OCI-LY7 (cell line): ENCODE data around the gene CPSF6. TPM values are rescaled to one million over a fixed set of nuclear protein-coding genes. Genes with fewer than 3 reads are reported as not detected.

Experiments used
- BruUV-seq: library from RNA; stranded (reverse); fragments of 400-500 nt; replicated peaks from 2 replicates; lab custom pipeline; 2021; lab: Mats Ljungman, UMichigan
- CTCF ChIA-PET: fragments of 300-600 bp; sonication (Branson Sonifier 250); formaldehyde crosslinking; loops from one replicate; lab custom pipeline; 2022; ENCODE audit warnings: antibody characterized with exemption; ENCODE audit not compliant: unreplicated experiment; lab: Charles Lee
- POLR2A ChIA-PET: fragments of 300-600 bp; sonication (Branson Sonifier 250); formaldehyde crosslinking; loops from one replicate; lab custom pipeline; 2022; ENCODE audit warnings: antibody characterized with exemption; lab: Charles Lee
- DNase-seq: peaks from one replicate; pipeline ENCODE4 v3.0.0-alpha.2; 2015; ENCODE audit warnings: low spot score
- H2AFZ ChIP-seq: fragments of 200-600 bp; sonication (generic), shearing (Covaris generic); 2 replicates; pipeline ENCODE4 v1.6.1; 2014; ENCODE audit warnings: mild to moderate bottlenecking, antibody characterized with exemption, low read length, moderate library complexity
- H3K27ac ChIP-seq: fragments of 200-600 bp; sonication (generic); 2 replicates; pipeline ENCODE4 v1.5.1; 2014; ENCODE audit warnings: mixed run types, low read depth, mild to moderate bottlenecking, moderate library complexity, low read length, inconsistent platforms; ENCODE audit not compliant: poor library complexity, severe bottlenecking
- H3K36me3 ChIP-seq: fragments of 200-600 bp; sonication (generic); 2 replicates; pipeline ENCODE4 v1.6.1; 2014; ENCODE audit warnings: mild to moderate bottlenecking, antibody characterized with exemption, low read length, moderate library complexity, mixed read lengths; ENCODE audit not compliant: insufficient read depth
- H3K4me1 ChIP-seq: fragments of 200-600 bp; sonication (generic); 2 replicates; pipeline ENCODE4 v1.5.1; 2014; ENCODE audit warnings: mild to moderate bottlenecking, low read length; ENCODE audit not compliant: insufficient read depth, poor library complexity, severe bottlenecking
- H3K4me2 ChIP-seq: fragments of 200-600 bp; sonication (generic); 2 replicates; pipeline ENCODE4 v1.6.1; 2014; ENCODE audit warnings: mild to moderate bottlenecking, low read length
- H3K4me3 ChIP-seq: fragments of 200-600 bp; sonication (generic); 2 replicates; pipeline ENCODE4 v1.5.1; 2014; ENCODE audit warnings: mild to moderate bottlenecking, low read depth, low read length; ENCODE audit not compliant: poor library complexity, severe bottlenecking
- H3K79me2 ChIP-seq: fragments of 200-600 bp; sonication (generic); 2 replicates; pipeline ENCODE4 v1.6.1; 2016; ENCODE audit warnings: low read depth, mild to moderate bottlenecking, low read length, moderate library complexity, mixed read lengths; ENCODE audit not compliant: insufficient read depth
- H3K9me2 ChIP-seq: fragments of 200-600 bp; sonication (generic); 2 replicates; pipeline ENCODE4 v1.6.1; 2016; ENCODE audit warnings: mild to moderate bottlenecking, low read length, mixed read lengths; ENCODE audit not compliant: insufficient read depth
- H3K9me3 ChIP-seq: fragments of 200-600 bp; sonication (generic); 2 replicates; pipeline ENCODE4 v1.6.1; 2014; ENCODE audit warnings: mild to moderate bottlenecking, mixed run types, low read length, mixed read lengths
- H4K20me1 ChIP-seq: fragments of 200-600 bp; sonication (generic); 2 replicates; pipeline ENCODE4 v1.6.1; 2014; ENCODE audit warnings: mild to moderate bottlenecking, antibody characterized with exemption, low read length, moderate library complexity, mixed read lengths; ENCODE audit not compliant: insufficient read depth
- EZH2phosphoT487 ChIP-seq: fragments of 200-600 bp; sonication (generic); IDR thresholded peaks from 2 replicates; pipeline ENCODE4 v1.6.1; 2018; ENCODE audit warnings: low read depth, borderline replicate concordance, mild to moderate bottlenecking, mixed run types, antibody characterized with exemption, low read length, moderate library complexity, mixed read lengths
- intact Hi-C: fragments of 100-400 bp; cut with micrococcal nuclease; formaldehyde crosslinking; loops from one replicate; pipeline ENCODE4 v1.10.0; 2022; ENCODE audit not compliant: unreplicated experiment
- total RNA-seq, 2 experiments: library from RNA; depleted of rRNA in 1 of 2; stranded (reverse); fragments of >200 nt in 1 of 2; shearing (Covaris generic) in 1 of 2; gene quantifications; 2 replicates each; pipeline ENCODE4 v1.2.3, GENCODE V29; 2014 to 2022
- TF ChIP-seq, protein P1 (sequence below): fragments of 200-600 bp; sonication (generic); conservative IDR thresholded peaks from 2 replicates; pipeline ENCODE4 v1.5.1; 2014; ENCODE audit warnings: mild to moderate bottlenecking, antibody characterized with exemption, low read length, moderate library complexity, mixed read lengths

Gene CPSF6
- total RNA-seq, 2 experiments from 2014 or later: 90.4 to 163 TPM

DNA sequence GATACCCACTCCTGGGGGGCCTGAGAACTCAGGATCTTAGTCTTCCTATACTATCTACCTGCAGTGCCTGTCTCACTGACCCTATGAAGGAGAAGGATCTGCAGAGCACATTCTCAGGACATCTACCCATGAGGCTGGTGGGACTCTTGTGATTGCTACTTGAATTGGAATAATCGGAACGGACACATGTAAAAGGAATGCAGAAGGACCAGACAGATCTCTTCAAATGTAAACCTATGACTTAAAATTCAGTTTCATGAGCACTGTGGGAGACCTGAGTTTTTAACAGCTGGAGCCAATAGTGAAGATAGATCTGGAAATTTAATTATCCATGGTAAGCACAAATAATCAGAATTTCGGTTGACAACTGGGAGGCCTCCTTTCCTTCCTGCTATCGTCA lies 35.2 kb upstream of the CPSF6 start:
- H2AFZ ChIP-seq: no peak overlapping the region
- H3K4me1 ChIP-seq: no peaks in the 10 kb centered on the region
- BruUV-seq: no TSS peak
- no peak for DNase-seq
- intact Hi-C loops: no loop called here
- H3K4me2 ChIP-seq: no peak overlapping the region
- H3K4me3 ChIP-seq: no peak overlapping the region
- no peaks in the 10 kb centered on the region for H3K36me3 ChIP-seq
- POLR2A ChIA-PET: no interaction called here
- TF ChIP-seq EZH2phosphoT487: no peak
- TF ChIP-seq, protein P1, sequence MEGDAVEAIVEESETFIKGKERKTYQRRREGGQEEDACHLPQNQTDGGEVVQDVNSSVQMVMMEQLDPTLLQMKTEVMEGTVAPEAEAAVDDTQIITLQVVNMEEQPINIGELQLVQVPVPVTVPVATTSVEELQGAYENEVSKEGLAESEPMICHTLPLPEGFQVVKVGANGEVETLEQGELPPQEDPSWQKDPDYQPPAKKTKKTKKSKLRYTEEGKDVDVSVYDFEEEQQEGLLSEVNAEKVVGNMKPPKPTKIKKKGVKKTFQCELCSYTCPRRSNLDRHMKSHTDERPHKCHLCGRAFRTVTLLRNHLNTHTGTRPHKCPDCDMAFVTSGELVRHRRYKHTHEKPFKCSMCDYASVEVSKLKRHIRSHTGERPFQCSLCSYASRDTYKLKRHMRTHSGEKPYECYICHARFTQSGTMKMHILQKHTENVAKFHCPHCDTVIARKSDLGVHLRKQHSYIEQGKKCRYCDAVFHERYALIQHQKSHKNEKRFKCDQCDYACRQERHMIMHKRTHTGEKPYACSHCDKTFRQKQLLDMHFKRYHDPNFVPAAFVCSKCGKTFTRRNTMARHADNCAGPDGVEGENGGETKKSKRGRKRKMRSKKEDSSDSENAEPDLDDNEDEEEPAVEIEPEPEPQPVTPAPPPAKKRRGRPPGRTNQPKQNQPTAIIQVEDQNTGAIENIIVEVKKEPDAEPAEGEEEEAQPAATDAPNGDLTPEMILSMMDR: no peak
- CTCF ChIA-PET: no interaction called here
- no peaks in the 10 kb centered on the region for H3K9me2 ChIP-seq
- H3K9me3 ChIP-seq: peaks cover 5% of the 10 kb centered on the region; the same call in 1 of the 2 replicates
- no peaks in the 10 kb centered on the region for H3K79me2 ChIP-seq
- no peak overlapping the region for H3K27ac ChIP-seq
- H4K20me1 ChIP-seq: no peaks in the 10 kb centered on the region

GRCh38 chr12:69210661-69211060 lies 28.7 kb upstream of the CPSF6 start:
- Histone ChIP-seq H3K4me2 (no peak overlapping the region), H3K4me3 (no peak overlapping the region), H4K20me1 (no peaks in the 10 kb centered on the region), H3K27ac (no peak overlapping the region), H3K36me3 (no peaks in the 10 kb centered on the region), H3K9me3 (no peaks in the 10 kb centered on the region), H3K4me1 (no peaks in the 10 kb centered on the region), H2AFZ (no peak overlapping the region), H3K9me2 (no peaks in the 10 kb centered on the region), H3K79me2 (no peaks in the 10 kb centered on the region)
- ChIA-PET POLR2A (interaction anchor here (0.8 kb wide), 1 partner anchor 784 kb away, joined by 3 read pairs; no protein-coding TSS in a partner anchor), CTCF (no interaction called here)
- intact Hi-C loops: no loop called here
- TF ChIP-seq, protein P1: no peak
- TF ChIP-seq EZH2phosphoT487: no peak
- BruUV-seq: no TSS peak
- DNase-seq: no peak

DNA sequence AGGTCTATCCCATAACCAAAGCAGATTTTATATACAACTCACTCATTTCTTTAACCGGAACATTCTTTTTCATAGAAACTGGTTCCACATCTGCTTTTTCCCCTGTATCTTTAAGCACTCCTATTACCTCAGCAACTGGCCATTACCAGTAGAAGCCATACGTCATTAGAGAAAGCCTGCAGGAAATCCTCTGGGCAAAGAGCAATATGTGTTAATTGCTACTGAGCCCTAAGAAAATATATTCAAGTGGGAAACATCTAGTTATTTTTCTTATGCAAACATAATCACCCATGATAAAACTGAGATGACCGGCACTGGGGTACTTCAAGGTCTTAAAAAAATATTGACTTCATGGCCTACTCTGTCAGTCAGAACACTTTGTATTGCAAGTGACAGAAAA lies 28.2 kb upstream of the CPSF6 start:
- BruUV-seq: no TSS peak
- no peaks in the 10 kb centered on the region for H3K36me3 ChIP-seq
- intact Hi-C loops: no loop called here
- H2AFZ ChIP-seq: no peak overlapping the region
- no peaks in the 10 kb centered on the region for H3K9me2 ChIP-seq
- ChIA-PET CTCF (no interaction called here), POLR2A (no interaction called here)
- DNase-seq: no peak
- H3K9me3 ChIP-seq: no peaks in the 10 kb centered on the region
- no peak overlapping the region for H3K4me2 ChIP-seq
- no peak overlapping the region for H3K27ac ChIP-seq
- no peak for TF ChIP-seq EZH2phosphoT487
- TF ChIP-seq, protein P1: no peak
- H4K20me1 ChIP-seq: no peaks in the 10 kb centered on the region
- no peak overlapping the region for H3K4me3 ChIP-seq
- H3K79me2 ChIP-seq: no peaks in the 10 kb centered on the region
- no peaks in the 10 kb centered on the region for H3K4me1 ChIP-seq
